ENCODE data around the gene BNC2.

The BNC2 gene

GRCh38 chr9:16627967-16628366 is 242.5 kb downstream of the BNC2 start:
- peak; percentile 34 for DNase-seq (ENCODE audit: low read depth)
- no peak overlapping the region for H3K4me3 ChIP-seq (ENCODE audit: low read depth, low read length)
- TF ChIP-seq CTCF (IDR thresholded peaks at IDR 0.05; ENCODE audit: insufficient read depth, low read depth, low read length, missing control alignments), result no peak

DNA sequence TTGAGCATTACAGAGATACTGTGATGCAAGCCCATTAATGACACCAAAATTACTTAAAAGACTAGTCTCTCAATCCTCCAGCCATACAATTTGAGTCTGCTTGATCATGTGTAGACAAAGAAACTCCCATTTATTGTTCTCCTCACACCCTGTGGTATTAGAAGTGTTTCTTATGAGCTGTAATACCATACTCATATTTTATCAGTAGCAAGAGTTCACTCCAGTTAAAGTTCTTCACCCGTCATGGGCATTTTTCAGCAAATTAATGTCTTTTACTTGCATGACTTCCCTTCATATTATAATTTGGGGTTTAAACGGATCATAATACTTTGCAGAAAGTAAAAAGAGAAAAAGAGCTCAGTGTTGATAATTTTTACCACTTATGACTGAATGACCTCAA is 242.9 kb downstream of the BNC2 start:
- TF ChIP-seq CTCF (IDR thresholded peaks at IDR 0.05; ENCODE audit: insufficient read depth, low read depth, low read length, missing control alignments), result no peak
- no peak for DNase-seq (ENCODE audit: low read depth)
- H3K4me3 ChIP-seq (ENCODE audit: low read depth, low read length), result no peak overlapping the region

GRCh38 chr9:16626577-16627130 is 243.8 kb downstream of the BNC2 start:
- DNase-seq (ENCODE audit: low read depth), result peak; percentile 12
- TF ChIP-seq CTCF (IDR thresholded peaks at IDR 0.05; ENCODE audit: insufficient read depth, low read depth, low read length, missing control alignments), result no peak
- no peak overlapping the region for H3K4me3 ChIP-seq (ENCODE audit: low read depth, low read length)

GRCh38 chr9:16625811-16626210 is 244.7 kb downstream of the BNC2 start:
- no peak for TF ChIP-seq CTCF (IDR thresholded peaks at IDR 0.05; ENCODE audit: insufficient read depth, low read depth, low read length, missing control alignments)
- DNase-seq (ENCODE audit: low read depth), result no peak
- H3K4me3 ChIP-seq (ENCODE audit: low read depth, low read length), result no peak overlapping the region

DNA sequence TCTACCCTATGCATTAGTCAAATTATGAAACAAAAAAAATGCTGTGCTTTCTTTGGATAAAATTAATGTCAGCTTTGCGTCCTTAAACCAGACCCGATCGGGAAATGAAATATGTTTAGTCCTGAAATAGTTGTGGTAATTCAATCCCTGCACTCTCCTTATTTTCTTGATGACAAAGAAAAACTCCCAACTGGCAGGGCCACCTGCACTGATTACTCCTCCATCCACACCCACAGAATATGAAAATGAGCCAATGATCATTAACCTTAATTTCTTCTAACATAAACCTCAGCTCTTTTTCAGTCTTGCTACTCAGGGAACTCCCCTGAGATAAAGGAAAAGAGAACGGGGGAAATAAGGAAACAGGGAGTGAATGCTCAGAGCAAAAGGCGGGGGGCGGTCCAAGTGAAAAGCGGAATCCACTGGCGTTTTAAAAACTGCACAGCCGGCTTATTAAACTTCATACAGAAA is 245.3 kb downstream of the BNC2 start:
- H3K4me3 ChIP-seq (ENCODE audit: low read depth, low read length), result no peak overlapping the region
- DNase-seq (ENCODE audit: low read depth), result no peak
- no peak for TF ChIP-seq CTCF (IDR thresholded peaks at IDR 0.05; ENCODE audit: insufficient read depth, low read depth, low read length, missing control alignments)

- no peak overlapping the region for H3K4me3 ChIP-seq (ENCODE audit: low read depth, low read length)
- no peak for DNase-seq (ENCODE audit: low read depth)
Measured at GRCh38 chr9:16624744-16625117, 245.7 kb downstream of the BNC2 start.

More at GRCh38 chr9:16624744-16625117, 245.7 kb downstream of the BNC2 start:
- no peak for TF ChIP-seq CTCF (IDR thresholded peaks at IDR 0.05; ENCODE audit: insufficient read depth, low read depth, low read length, missing control alignments)

Data from GM12865 (cell line).